RWPE2 (cell line): Measurements from ENCODE around the gene C5orf46.
"Not testable (repeated sequence)": the region's sequence is repeated elsewhere in the genome, so short reads cannot be mapped to it uniquely, and the experiment has no call there.

ENCODE experiments used
- ATAC-seq: fragments of 200-7000 bp; cut with Tn5 transposase; 3 replicates; pipeline ENCODE4 v1.9.1; 2021; ENCODE audit warnings: low read depth
- DNase-seq: peaks from one replicate; pipeline ENCODE4 v3.0.0-alpha.2; 2020; ENCODE audit warnings: low spot score
- H3K27ac ChIP-seq: fragments of 450-650 bp; 2 replicates; pipeline ENCODE4 v1.5.1; 2017; ENCODE audit warnings: mild to moderate bottlenecking; ENCODE audit not compliant: poor library complexity, severe bottlenecking
- H3K27me3 ChIP-seq: fragments of 250-450 bp; sonication (Bioruptor Pico); 2 replicates; pipeline ENCODE4 v1.5.1; 2021; ENCODE audit warnings: mild to moderate bottlenecking, moderate library complexity; ENCODE audit not compliant: insufficient read depth, poor library complexity, severe bottlenecking
- H3K36me3 ChIP-seq: fragments of 250-450 bp; sonication (Bioruptor Pico); 2 replicates; pipeline ENCODE4 v1.5.1; 2020; ENCODE audit warnings: low read depth, mild to moderate bottlenecking, moderate library complexity
- H3K4me1 ChIP-seq: fragments of 250-450 bp; sonication (Bioruptor Pico); 2 replicates; pipeline ENCODE4 v1.5.1; 2021; ENCODE audit warnings: mild to moderate bottlenecking, moderate library complexity; ENCODE audit not compliant: insufficient read depth, poor library complexity, severe bottlenecking
- H3K4me3 ChIP-seq: fragments of 250-450 bp; sonication (Bioruptor Pico); 2 replicates; pipeline ENCODE4 v1.5.1; 2021; ENCODE audit warnings: mild to moderate bottlenecking, moderate library complexity; ENCODE audit not compliant: severe bottlenecking
- H3K9me3 ChIP-seq: fragments of 250-450 bp; sonication (Bioruptor Pico); 2 replicates; pipeline ENCODE4 v1.5.1; 2021; ENCODE audit warnings: mild to moderate bottlenecking, moderate library complexity; ENCODE audit not compliant: severe bottlenecking
- TF ChIP-seq, protein P1 (sequence below): fragments of 450-650 bp; IDR thresholded peaks from one replicate; pipeline ENCODE4 v1.5.1; 2017; ENCODE audit warnings: mild to moderate bottlenecking, moderate library complexity; ENCODE audit not compliant: poor library complexity, severe bottlenecking

Gene C5orf46

DNA sequence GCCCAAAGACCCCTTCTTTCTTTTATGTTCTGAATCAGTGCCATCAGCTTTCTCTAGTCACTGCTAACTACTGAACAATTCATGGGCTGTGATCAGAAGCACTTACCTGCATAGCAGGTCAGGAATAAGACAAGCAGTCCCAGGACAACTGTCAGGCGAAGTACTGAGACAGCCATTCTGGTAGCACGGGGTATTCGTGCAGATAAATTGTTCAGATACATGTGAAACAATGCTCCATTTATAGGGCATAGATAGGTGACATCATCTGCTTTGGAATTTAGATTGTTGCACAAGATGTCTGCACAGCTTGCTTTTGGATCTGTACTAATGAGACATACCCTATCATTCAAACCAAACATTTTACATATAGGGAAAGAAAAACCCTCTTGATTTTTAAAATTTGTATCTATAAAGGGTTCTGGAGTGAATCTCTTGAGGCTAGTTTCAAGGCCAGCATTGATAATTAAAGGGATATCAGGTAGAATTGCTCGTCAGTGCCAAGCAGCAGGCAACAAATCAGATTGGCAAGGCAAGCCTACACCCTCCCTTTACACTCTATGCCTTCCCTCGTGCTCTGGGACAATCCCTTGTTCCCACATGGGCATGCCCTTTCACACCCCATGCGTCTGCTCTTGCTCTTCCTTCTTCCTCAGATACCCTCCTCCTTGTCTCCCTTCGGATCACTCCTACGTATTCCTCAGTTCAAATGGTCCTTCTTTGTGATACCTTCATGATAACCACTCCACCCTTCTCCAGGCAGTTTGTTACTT, at the start of gene C5orf46:
Gene C5orf46, minus strand, starts transcription at position 213 of the 770 bp plus-strand sequence. Its CDS starts 37 bp downstream, at position 176.
- no peaks in the 10 kb centered on the region for H3K36me3 ChIP-seq
- peaks cover 30% of the 10 kb centered on the region for H3K4me1 ChIP-seq
- ATAC-seq (peak; percentile 95), DNase-seq (no peak)
- no peaks in the 10 kb centered on the region for H3K27me3 ChIP-seq
- no peaks in the 10 kb centered on the region for H3K9me3 ChIP-seq
- H3K27ac ChIP-seq = peak within 1 kb of the TSS; percentile 69
- H3K4me3 ChIP-seq = no peak within 1 kb of the TSS
- TF ChIP-seq, protein P1, sequence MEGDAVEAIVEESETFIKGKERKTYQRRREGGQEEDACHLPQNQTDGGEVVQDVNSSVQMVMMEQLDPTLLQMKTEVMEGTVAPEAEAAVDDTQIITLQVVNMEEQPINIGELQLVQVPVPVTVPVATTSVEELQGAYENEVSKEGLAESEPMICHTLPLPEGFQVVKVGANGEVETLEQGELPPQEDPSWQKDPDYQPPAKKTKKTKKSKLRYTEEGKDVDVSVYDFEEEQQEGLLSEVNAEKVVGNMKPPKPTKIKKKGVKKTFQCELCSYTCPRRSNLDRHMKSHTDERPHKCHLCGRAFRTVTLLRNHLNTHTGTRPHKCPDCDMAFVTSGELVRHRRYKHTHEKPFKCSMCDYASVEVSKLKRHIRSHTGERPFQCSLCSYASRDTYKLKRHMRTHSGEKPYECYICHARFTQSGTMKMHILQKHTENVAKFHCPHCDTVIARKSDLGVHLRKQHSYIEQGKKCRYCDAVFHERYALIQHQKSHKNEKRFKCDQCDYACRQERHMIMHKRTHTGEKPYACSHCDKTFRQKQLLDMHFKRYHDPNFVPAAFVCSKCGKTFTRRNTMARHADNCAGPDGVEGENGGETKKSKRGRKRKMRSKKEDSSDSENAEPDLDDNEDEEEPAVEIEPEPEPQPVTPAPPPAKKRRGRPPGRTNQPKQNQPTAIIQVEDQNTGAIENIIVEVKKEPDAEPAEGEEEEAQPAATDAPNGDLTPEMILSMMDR = no peak

DNA sequence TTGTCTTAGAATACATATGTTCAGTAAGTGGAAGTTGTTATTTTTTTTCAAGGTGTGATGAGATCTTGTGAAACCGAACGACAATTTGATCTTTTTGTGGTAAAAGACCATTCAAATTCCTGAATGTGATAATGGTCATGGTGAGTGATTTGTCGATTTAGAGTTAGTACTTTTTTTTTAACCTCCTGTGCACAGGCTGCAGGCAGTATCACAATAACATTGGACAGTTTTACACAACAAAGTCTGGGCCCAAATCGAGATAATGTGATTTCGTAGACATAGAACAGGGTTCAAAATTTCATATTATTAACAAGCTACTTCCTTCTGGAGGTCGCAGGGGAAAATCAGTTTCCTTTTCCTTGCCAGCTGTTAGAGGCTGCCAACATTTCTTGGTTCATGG, 48.6 kb upstream of the C5orf46 start:
- Histone ChIP-seq H3K27me3 (no peaks in the 10 kb centered on the region), H3K27ac (no peak overlapping the region), H3K36me3 (no peaks in the 10 kb centered on the region), H3K9me3 (no peaks in the 10 kb centered on the region), H3K4me1 (peaks cover 21% of the 10 kb centered on the region), H3K4me3 (no peak overlapping the region)
- no peak for ATAC-seq
- no peak for DNase-seq
- TF ChIP-seq, protein P1 = no peak

DNA sequence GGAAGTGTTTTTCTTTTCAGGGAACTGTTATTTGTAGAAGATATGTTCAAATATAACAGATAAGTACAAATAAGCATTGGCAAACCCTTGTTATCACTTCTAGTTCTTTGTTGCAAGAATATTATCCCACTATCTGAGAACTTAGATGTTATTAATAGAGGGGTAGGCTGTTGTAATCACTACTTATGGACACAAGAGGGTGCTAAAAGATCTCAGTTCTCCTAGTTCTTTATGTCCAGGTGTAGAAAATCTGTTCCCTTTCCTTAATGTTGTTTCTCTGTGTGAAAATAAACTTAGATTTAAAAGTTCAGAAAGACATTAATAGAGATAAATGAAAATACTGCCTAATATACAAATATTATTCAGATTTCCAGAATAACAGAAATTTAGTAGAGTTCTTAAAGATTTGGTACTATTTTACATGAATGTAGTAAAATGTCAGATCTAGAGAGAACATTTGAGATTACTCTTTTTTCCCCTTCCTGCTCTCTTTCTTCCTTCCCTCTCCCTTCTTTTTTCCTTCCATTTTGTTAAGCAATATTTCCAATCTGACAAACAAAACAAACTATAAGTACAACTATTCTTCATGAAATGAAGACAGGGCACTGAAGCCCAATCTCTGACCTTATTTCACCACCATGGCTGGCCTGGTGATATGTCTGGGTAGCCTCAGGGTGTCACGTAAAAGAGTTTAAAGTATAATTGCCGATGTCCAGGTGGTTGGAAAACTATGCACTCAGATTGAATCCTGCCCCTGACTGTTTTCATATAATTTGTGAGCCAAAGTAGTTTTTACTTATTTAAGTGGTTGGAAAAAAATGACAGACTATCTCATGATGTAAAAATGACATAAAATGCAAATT, 43.6 kb upstream of the C5orf46 start:
- TF ChIP-seq, protein P1 = peak; percentile 96
- DNase-seq (no peak), ATAC-seq (peak; percentile 78)
- no peaks in the 10 kb centered on the region for H3K4me1 ChIP-seq
- no peak overlapping the region for H3K4me3 ChIP-seq
- H3K9me3 ChIP-seq = no peaks in the 10 kb centered on the region
- H3K36me3 ChIP-seq = no peaks in the 10 kb centered on the region
- H3K27me3 ChIP-seq = no peaks in the 10 kb centered on the region
- no peak overlapping the region for H3K27ac ChIP-seq

DNA sequence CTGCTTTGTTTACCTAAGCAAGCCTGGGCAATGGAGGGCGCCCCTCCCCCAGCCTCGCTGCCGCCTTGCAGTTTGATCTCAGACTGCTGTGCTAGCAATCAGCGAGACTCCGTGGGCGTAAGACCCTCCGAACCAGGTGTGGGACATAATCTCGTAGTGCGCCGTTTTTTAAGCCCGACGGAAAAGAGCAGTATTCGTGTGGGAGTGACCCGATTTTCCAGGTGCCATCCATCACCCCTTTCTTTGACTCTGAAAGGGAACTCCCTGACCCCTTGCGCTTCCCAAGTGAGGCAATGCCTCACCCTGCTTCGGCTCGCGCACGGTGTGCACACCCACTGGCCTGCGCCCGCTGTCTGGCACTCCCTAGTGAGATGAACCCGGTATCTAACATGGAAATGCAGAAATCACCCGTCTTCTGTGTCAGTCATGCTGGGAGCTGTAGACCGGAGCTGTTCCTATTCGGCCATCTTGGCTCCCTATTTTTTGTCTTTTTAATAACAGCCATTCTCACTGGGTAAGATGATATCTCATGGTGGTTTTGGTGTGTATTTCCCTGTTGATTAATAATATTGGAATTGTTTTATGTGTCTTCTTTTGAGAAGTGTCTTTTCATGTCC, 40.4 kb upstream of the C5orf46 start:
- DNase-seq, H3K27me3 ChIP-seq, H3K4me1 ChIP-seq, H3K9me3 ChIP-seq, H3K4me3 ChIP-seq, ATAC-seq, H3K27ac ChIP-seq, H3K36me3 ChIP-seq: not testable (repeated sequence)

DNA sequence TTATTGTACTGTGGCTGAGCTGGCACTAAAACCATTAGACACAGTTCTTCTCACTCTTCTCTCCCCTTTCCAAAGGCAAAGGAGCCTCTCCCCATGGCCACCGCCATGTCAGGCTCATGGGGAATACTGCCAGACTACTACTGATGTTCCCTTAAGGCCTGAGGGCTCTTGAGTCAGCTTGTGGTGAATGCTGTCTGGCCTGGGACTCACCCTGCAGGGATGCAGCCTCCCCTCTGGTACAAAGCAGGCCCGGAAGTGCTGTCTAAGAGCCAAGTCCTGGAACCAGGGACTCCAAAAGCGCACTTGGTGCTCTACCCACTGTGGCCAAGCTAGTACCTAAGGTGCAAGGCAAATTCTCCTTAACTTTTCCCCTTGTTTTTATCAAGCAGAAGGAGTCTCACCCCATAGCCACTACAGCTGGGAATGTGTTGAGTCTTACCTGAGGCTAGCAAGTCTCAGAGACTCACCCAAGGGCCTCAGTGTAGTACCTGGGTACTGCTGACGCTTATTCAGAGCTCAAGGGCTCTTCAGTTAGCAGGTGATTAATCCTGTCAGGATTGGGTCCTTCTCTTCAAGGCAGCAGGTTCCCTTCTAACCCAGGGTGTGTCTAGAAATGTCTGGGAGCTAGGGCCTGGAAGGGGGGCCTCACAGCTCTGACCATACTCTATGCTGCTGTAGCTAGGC, 33.2 kb upstream of the C5orf46 start:
- Histone ChIP-seq H3K36me3 (no peaks in the 10 kb centered on the region), H3K27ac (no peak overlapping the region), H3K4me3 (no peak overlapping the region), H3K9me3 (no peaks in the 10 kb centered on the region), H3K27me3 (no peaks in the 10 kb centered on the region), H3K4me1 (no peaks in the 10 kb centered on the region)
- TF ChIP-seq, protein P1 = no peak
- DNase-seq = peak; percentile 76
- peak; percentile 87 for ATAC-seq
